Lung microvascular endothelial cell (primary cell): ENCODE results near the gene GRIN3B. TPM values are rescaled to one million over a fixed set of nuclear protein-coding genes. Genes with fewer than 3 reads are reported as not detected.
A peak's percentile ranks its signal among the peaks of the same experiment; 100 is the strongest.
"Not testable (repeated sequence)": the region's sequence is repeated elsewhere in the genome, so short reads cannot be mapped to it uniquely, and the experiment has no call there.

Experiments
- DNase-seq, 2 donors: peaks; one replicate each; pipeline versions ENCODE4 v3.0.0 to v3.0.0-alpha.2; 2010; ENCODE audit warnings: low read depth in 2 of 2
- total RNA-seq: library from RNA; depleted of rRNA; stranded (reverse); fragments of >200 nt; gene quantifications from 2 replicates; pipeline ENCODE4 v1.2.1, GENCODE V29; 2014

The GRIN3B gene
- total RNA-seq, result under 0.01 and 0.44 TPM in 2 replicates

GRCh38 chr19:1000095-1000494 is at the start of gene GRIN3B:
Gene GRIN3B (plus strand): TSS chr19:1000419. CDS start chr19:1000438, 19 bp downstream.
- peak; percentile 47 to 71 for DNase-seq

DNA sequence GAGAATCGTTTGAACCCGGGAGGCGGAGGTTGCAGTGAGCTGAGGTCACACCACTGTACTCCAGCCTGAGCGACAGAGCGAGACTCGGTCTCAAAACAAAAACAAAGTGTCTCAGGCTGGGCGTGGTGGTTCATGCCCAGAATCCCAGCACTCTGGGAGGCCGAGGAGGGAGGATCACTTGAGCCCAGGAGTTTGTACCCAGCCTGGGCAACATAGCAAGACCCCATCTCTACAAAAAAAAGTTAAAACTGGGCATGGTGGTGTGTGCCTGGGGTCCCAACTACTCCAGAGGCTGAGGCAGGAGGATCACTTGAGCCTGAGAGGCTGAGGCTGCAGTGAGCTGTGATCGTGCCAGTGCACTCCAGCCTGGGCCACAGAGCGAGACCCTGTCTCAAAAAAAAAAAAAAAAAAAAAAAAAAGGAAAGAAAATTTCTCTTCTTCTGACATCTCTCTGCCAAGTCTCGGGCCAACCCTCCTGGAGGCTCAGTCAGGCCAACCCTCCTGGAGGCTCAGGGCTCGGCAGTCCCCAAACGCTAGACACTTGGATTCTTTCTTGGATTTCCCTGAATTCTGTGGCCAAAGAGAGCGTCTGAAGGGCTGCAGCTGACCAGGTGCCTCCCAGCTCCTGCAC is 48.1 kb upstream of the GRIN3B start:
- DNase-seq, result no peak

DNA sequence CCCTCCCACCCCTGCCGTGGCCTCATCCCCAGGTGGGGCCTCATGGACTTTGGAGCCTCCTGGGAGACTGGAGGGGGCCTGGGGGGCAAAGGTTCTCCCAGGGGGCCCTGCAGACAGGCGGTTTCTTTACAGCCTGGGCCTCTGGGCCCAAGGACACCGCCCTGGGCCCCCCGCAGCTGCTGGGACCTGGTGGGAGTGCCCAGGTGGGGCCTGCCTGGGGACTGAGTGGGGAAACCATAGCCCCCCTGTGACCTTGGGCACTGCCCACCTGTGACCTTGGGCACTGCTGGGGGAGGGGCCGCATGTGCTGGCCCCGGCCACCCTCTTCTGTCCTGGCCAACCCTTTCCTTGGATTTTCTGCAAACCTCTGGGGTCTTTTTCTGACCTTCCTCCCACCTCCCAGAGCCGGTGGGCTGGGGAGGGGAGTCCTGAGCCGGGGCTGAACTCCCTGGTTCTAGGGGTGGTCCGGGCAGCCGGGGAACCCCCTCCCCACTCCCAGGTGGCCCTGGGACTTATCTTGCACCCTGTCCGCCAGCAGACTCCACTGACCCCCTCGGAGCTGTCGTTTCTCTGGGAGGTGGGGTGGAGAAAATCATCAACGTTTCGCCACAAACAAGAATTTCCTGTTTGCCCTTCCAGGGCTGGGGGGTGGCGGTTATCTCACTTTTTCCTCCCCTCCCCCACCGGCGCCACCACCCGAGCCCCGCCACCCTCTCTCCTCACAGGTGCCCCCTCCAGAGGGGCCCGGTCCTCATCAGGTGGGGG is 47.4 kb upstream of the GRIN3B start:
- no peak for DNase-seq

GRCh38 chr19:953445-954271 is 46.6 kb upstream of the GRIN3B start:
- no peak for DNase-seq

DNA sequence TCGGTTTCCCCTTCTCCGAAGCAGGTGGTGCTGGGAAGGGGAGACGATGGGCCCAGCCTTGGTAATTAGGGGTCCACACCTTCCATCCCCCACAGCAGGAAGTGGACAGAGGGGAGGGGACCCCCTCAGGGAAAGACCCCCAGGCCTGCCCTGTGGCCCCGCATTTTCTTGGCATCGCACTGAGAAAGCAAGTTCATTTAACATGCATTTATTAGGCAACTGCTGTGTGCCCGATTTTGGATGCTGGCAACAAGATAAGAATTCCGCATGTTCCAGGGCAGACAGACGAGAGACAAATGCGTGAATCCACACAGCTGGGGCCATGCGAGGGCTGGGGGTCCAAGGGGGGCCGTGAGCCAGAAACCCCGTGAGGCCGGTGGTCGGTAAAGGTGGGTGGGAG is 45.9 kb upstream of the GRIN3B start:
- DNase-seq, result no peak

DNA sequence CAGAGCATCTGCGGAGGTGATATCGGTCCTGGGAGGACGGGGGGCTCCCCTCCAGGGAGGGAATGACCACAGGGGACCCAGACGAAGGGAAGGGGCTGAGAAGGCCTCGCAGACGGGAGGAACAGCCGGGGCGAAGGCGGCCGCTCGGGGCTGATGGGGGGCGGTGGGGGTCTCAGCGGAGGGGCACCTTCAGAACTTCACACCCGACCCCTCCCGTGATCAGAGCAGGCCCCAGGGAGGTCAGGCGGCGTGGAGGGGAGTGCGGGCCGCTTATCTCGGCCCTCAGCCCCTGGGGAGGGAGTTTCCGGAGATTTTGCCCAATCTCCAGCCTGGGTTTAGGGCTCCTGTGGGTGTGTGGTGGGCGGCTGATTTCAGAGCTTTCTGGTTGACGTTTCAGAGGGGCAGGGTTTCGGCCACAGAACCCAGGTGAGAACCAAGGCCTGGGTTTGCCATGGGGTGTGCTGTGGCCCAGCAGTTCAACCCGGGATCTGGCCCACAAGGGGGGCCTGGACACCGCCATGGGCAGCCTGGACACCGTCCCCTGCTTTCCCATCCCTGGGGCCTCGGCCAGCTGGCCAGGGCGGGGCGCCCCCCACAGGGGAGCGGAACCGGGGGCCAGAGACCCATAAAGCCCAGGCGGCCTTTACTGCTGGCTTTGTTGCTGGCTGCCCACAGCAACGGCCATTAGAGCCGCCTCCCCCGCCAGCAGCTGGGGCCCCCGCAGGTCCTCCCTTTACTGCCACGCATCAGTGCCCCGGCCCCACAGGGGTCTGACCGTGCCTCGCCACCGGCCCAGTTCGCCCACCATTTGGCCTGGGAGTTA is 45.3 kb upstream of the GRIN3B start:
- DNase-seq, result no peak

DNA sequence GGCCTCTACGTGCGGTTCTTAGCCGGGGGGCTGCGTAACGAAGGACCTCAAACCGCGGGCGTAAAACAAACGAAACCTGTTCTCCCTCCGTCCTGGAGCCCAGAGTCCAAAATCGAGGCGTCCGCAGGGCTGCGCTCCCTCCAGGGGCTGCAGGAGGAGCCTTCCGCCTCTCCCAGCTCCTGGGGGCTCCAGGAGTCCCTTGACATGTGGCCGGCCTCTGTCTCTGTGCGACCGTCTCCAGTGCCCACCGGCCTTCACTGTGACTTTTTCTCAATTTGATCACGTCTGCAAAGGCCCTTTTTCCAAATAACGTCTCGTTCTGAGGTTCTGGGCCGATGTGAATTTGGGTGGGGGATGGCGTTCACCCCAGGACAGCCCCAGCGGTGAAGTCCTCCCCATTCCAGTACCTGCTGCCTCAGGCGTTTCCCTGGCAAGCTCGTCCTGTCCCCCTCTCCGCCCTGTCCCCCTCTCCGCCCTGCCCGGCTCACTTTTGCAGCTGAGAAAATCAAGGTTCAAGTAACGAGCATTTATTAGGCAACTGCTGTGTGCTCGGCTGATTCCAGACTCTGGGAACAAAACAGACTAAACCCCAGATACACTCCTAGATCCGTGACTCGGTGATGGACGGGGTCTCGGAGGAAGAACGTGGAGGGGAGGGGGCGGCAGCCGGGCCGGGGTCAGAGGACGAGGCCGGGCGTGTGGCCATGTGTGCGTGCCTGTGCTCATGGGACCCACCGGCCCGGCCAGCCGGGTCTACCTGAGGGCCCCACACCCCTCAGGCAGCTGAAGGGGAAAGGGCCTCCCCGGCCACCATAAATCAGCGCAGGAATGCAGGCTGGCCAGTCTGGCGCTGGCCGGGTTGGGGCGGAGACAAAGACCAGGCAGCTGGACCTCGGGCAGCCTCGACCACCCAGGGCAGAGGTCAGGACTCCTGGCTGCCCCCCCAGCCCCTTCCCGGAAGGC is 44.1 kb upstream of the GRIN3B start:
- DNase-seq, result no peak

GRCh38 chr19:956766-957440 is 43.3 kb upstream of the GRIN3B start:
- no peak for DNase-seq

DNA sequence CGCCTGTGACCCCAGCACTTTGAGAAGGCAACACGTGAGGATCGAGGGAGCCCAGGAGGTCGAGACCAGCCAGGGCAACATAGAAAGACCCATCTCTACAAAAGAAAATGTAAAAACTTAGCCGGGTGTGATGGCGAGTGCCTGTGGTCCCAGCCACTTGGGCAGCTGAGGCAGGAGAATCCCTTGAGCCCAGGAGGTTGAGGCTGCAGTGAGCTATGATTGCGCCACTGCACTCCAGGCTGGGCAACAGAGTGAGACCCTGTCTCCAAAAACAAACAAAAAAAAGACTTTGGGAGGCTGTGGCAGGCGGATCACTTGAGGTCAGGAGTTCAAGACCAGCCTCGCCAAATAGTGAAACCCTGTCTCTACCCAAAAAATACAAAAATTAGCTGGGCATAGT is 42.6 kb upstream of the GRIN3B start:
- DNase-seq, result not testable (repeated sequence)

- no peak for DNase-seq
These were observed 41.0 kb upstream of the GRIN3B start for GRCh38 chr19:958967-959855.

DNA sequence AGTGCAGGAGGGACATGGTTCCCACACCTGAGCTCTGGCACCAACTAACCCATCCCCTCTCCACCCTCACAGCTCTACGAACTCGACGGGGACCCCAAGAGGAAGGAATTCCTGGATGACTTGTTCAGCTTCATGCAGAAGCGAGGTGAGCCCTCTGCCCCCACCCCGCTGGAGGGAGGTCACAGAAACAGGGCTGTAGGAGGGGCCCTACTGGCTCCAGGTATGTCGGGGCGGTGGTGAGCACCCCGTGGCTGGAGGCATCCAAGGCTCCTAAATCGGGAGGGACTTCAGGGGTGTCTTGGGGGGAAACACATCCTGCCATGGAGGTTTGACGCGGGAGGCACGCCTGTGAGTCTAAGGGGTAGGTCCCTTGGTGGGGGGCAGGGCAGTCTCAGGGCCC is 40.2 kb upstream of the GRIN3B start:
- DNase-seq, result no peak

GRCh38 chr19:960601-960938 is 39.6 kb upstream of the GRIN3B start:
- DNase-seq, result no peak

DNA sequence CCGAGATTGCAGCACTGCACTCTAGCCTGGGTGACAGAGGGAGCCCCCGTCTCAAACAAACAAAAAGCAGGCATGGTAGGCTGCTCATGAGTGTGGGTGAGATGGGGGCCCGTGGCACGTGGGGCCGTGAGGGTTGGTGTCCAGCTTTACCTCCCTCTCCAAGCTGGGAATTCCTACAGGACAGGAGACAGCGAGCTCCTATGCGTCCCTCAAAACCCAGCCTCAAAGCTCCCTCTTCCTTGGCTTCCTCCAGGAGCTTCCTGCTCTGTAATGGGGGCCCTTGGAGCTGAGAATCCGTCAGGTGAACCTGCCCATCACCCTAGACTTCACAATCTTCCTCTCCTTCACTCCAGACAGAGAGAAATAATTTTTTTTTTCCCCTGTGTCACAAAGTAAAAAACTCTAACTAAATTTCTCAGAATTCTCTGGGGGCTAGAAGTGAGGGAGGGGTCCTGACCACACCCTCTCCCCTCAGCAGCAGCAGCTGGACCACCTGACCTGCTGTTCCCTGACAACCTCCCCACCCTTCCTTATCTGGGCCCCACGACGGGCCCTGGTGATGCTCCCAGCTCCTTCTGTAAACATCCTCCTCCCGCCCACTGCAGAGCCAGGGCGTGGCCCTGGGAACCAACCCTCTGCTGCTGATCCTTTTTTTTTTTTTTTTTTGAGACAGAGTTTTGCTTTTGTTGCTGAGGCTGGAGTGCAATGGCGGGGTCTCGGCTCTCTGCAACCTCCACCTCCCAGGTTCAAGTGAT is 38.2 kb upstream of the GRIN3B start:
- DNase-seq, result peak in 1 of 2 donors; percentile 12

DNA sequence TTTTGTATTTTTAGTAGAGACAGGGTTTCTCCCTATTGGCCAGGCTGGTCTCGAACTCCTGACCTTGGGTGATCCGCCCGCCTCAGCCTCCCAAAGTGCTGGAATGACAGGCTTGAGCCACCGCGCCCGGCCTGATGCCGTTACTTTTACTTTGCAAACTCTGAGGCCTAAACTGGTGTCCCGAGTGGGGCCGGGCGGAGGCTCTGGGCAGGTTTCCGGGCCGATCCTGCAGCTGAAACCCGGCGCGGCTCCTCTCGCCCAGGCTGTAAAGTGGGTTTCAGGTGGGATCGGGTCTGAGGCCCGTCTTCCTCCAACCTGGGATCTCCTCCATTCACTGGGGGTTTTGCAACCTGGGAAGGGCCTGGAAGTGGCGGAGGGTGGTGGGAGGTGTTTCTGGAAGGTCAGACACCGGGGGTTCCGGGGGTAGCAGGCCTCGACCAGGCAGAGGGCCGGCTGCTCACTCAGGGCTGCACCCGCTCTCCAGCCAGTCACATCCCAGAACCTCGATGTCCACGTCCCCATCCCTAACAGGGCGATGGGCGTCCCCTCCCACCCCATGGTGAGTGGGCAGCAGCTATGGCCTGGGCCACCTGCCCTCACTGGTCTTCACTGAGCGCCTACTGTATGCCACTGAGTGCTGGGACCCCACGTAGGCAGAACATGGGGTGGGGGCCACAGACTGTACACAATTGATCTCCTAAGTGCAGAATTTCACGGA is 37.4 kb upstream of the GRIN3B start:
- no peak for DNase-seq

- DNase-seq, result no peak
These were observed 36.7 kb upstream of the GRIN3B start for GRCh38 chr19:963486-963951.

- no peak for DNase-seq
These were observed 36.1 kb upstream of the GRIN3B start for GRCh38 chr19:964116-964520.
